Glutamatergic neuron (in vitro differentiated cells): ENCODE results near the gene PRLR. TPM values are rescaled to one million over a fixed set of nuclear protein-coding genes. Genes with fewer than 3 reads are reported as not detected.

Experiments
- DNase-seq: peaks from one replicate; pipeline ENCODE4 v3.0.0; 2022
- H3K27ac Mint-ChIP-seq: one replicate; pipeline ENCODE4 v1.8.0; 2020; ENCODE audit warnings: mild to moderate bottlenecking, mixed read lengths, inconsistent platforms; ENCODE audit not compliant: unreplicated experiment
- H3K27me3 Mint-ChIP-seq: one replicate; pipeline ENCODE4 v1.8.0; 2020; ENCODE audit warnings: mild to moderate bottlenecking, moderate library complexity, mixed read lengths, inconsistent platforms; ENCODE audit not compliant: unreplicated experiment
- H3K36me3 Mint-ChIP-seq: one replicate; pipeline ENCODE4 v1.8.0; 2020; ENCODE audit warnings: mild to moderate bottlenecking, mixed read lengths, inconsistent platforms; ENCODE audit not compliant: unreplicated experiment
- H3K4me1 Mint-ChIP-seq: one replicate; pipeline ENCODE4 v1.8.0; 2020; ENCODE audit warnings: mild to moderate bottlenecking, low read depth, mixed read lengths, inconsistent platforms; ENCODE audit not compliant: unreplicated experiment
- H3K4me3 Mint-ChIP-seq: one replicate; pipeline ENCODE4 v1.8.0; 2020; ENCODE audit warnings: mild to moderate bottlenecking, mixed read lengths, inconsistent platforms; ENCODE audit not compliant: unreplicated experiment
- H3K9me3 Mint-ChIP-seq: one replicate; pipeline ENCODE4 v1.8.0; 2020; ENCODE audit warnings: mild to moderate bottlenecking, moderate library complexity, mixed read lengths, inconsistent platforms; ENCODE audit not compliant: unreplicated experiment
- total RNA-seq: library from RNA; stranded (reverse); fragmentation: NEBNext Ultra II Directional; extraction: Animal tissue kit (Norgen Biotek cat#: 25700); gene quantifications from one replicate; pipeline ENCODE4 v1.2.1, GENCODE V29; 2021; ENCODE audit not compliant: unreplicated experiment
- TF ChIP-seq, protein P1 (sequence below): fragments of 200-600 bp; sonication (generic); IDR thresholded peaks from one replicate; pipeline ENCODE4 v1.5.0; 2021; ENCODE audit not compliant: partially characterized antibody, unreplicated experiment

Gene PRLR
- total RNA-seq, 1 donor from 2014 or later, result not detected

DNA sequence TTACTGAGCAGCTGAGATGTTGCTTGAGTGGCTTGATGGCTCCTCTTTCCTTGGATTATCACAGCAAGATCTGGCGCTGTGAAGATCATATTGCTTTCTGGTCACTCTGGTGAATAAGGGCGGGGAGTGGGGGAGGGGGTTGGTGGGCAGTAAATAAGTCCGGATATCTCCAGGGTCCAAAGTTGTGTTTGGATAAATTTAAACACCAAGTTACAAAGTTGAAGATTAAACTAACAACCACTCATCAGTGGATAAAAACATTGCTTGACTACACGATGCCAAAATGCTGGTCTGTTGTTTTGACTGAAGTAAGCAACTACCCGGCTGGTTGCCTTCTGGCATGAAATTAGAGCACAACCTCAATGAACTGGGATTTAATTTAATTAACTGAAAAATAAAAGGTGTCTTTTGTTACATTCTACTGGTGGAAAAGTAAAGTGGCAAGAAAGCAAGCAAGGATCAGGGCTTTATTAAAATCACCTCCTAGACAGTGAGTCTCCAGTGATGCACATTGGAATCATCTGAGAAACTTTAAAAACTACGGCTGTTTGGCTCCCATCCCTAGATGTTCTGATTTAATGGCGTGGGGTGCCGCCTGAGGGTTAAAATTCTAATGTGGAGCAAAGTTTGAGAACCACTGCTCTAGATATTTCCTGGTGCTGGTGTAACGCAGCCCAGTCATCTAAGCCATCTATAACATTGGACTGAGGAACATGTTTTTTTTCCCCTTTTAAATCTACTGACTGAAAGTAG lies 95.8 kb downstream of the PRLR start:
- Mint-ChIP-seq H3K27me3 (peaks cover 1% of the 10 kb centered on the region), H3K4me1 (no peaks in the 10 kb centered on the region), H3K36me3 (no peaks in the 10 kb centered on the region), H3K27ac (no peak overlapping the region), H3K4me3 (no peak overlapping the region), H3K9me3 (no peaks in the 10 kb centered on the region)
- DNase-seq, result no peak
- TF ChIP-seq, protein P1, sequence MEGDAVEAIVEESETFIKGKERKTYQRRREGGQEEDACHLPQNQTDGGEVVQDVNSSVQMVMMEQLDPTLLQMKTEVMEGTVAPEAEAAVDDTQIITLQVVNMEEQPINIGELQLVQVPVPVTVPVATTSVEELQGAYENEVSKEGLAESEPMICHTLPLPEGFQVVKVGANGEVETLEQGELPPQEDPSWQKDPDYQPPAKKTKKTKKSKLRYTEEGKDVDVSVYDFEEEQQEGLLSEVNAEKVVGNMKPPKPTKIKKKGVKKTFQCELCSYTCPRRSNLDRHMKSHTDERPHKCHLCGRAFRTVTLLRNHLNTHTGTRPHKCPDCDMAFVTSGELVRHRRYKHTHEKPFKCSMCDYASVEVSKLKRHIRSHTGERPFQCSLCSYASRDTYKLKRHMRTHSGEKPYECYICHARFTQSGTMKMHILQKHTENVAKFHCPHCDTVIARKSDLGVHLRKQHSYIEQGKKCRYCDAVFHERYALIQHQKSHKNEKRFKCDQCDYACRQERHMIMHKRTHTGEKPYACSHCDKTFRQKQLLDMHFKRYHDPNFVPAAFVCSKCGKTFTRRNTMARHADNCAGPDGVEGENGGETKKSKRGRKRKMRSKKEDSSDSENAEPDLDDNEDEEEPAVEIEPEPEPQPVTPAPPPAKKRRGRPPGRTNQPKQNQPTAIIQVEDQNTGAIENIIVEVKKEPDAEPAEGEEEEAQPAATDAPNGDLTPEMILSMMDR, result no peak

DNA sequence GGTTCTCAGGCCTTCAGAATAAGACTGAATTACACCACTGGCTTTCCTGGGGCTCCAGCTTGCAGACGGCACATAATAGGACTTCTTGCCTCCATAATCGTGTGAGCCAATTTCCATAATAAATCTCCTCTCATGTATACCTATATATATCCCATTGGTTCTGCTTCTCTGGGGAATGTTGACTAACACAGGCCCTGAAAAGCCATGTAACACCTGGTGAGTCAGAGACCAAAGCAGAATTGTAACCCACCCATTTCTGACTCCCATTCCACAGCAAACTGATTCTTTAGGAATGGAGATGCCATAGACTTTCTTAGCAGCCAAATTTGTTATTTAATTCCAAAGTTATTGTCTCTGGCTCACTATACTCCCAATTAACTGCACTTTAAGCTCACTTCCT lies 97.1 kb downstream of the PRLR start:
- no peaks in the 10 kb centered on the region for H3K9me3 Mint-ChIP-seq
- no peak overlapping the region for H3K4me3 Mint-ChIP-seq
- TF ChIP-seq, protein P1, result no peak
- peaks cover 1% of the 10 kb centered on the region for H3K27me3 Mint-ChIP-seq
- H3K4me1 Mint-ChIP-seq, result no peaks in the 10 kb centered on the region
- no peaks in the 10 kb centered on the region for H3K36me3 Mint-ChIP-seq
- H3K27ac Mint-ChIP-seq, result no peak overlapping the region
- no peak for DNase-seq

- Mint-ChIP-seq H3K27ac (no peak overlapping the region), H3K4me3 (no peak overlapping the region), H3K36me3 (no peaks in the 10 kb centered on the region), H3K4me1 (no peaks in the 10 kb centered on the region), H3K27me3 (peaks cover 3% of the 10 kb centered on the region), H3K9me3 (no peaks in the 10 kb centered on the region)
- TF ChIP-seq, protein P1, result no peak
- DNase-seq, result no peak
Measured at GRCh38 chr5:35131723-35132122, 98.6 kb downstream of the PRLR start.

DNA sequence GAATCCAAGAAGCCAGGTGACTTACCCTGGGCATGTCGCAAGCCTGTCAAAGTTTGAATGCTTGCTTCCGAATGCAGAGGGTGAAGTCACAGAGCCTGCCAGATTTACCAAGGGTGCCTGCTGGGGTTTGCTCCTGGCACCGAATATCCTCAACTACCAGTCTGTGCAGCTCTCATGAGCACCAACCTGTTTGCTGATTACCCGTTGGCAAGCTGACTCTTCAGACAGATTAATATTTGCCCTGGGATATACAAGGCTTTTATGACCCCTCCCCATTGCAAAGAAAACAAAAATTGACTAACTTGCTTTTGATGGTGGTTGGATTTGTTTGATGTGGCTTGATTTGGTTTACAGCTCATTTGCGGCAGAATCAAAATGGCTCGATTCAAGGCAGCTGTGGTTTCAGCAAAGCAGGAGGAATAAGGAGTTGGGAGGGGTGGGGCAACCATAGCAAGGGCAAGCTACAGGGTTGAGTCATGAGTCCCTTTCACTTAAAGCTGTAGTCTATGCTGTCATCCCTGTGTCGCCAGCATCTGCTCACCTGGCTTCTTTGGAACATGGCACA lies 100.3 kb downstream of the PRLR start:
- no peak for DNase-seq
- Mint-ChIP-seq H3K4me1 (no peaks in the 10 kb centered on the region), H3K27me3 (peaks cover 3% of the 10 kb centered on the region), H3K4me3 (no peak overlapping the region), H3K36me3 (no peaks in the 10 kb centered on the region), H3K9me3 (no peaks in the 10 kb centered on the region), H3K27ac (no peak overlapping the region)
- TF ChIP-seq, protein P1, result no peak

GRCh38 chr5:35129276-35129675 lies 101.0 kb downstream of the PRLR start:
- no peaks in the 10 kb centered on the region for H3K9me3 Mint-ChIP-seq
- H3K27me3 Mint-ChIP-seq, result peaks cover 3% of the 10 kb centered on the region
- no peak overlapping the region for H3K4me3 Mint-ChIP-seq
- DNase-seq, result no peak
- no peaks in the 10 kb centered on the region for H3K36me3 Mint-ChIP-seq
- no peak overlapping the region for H3K27ac Mint-ChIP-seq
- TF ChIP-seq, protein P1, result no peak
- no peaks in the 10 kb centered on the region for H3K4me1 Mint-ChIP-seq
